ENCODE data around the gene ARHGEF37.

ARHGEF37 gene

GRCh38 chr5:149615976-149616375 is 34.7 kb downstream of the ARHGEF37 start:
- DNase-seq (ENCODE audit: low read depth): no peak
- TF ChIP-seq, protein P1, sequence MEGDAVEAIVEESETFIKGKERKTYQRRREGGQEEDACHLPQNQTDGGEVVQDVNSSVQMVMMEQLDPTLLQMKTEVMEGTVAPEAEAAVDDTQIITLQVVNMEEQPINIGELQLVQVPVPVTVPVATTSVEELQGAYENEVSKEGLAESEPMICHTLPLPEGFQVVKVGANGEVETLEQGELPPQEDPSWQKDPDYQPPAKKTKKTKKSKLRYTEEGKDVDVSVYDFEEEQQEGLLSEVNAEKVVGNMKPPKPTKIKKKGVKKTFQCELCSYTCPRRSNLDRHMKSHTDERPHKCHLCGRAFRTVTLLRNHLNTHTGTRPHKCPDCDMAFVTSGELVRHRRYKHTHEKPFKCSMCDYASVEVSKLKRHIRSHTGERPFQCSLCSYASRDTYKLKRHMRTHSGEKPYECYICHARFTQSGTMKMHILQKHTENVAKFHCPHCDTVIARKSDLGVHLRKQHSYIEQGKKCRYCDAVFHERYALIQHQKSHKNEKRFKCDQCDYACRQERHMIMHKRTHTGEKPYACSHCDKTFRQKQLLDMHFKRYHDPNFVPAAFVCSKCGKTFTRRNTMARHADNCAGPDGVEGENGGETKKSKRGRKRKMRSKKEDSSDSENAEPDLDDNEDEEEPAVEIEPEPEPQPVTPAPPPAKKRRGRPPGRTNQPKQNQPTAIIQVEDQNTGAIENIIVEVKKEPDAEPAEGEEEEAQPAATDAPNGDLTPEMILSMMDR (conservative IDR thresholded peaks at IDR 0.05; ENCODE audit: control insufficient read depth, insufficient read depth, low read depth, low read length): no peak
- no peak overlapping the region for H3K4me3 ChIP-seq (ENCODE audit: control insufficient read depth, low read depth, low read length)

- TF ChIP-seq, protein P1 (conservative IDR thresholded peaks at IDR 0.05; ENCODE audit: control insufficient read depth, insufficient read depth, low read depth, low read length): no peak
- no peak for DNase-seq (ENCODE audit: low read depth)
- no peak overlapping the region for H3K4me3 ChIP-seq (ENCODE audit: control insufficient read depth, low read depth, low read length)
These were observed 35.5 kb downstream of the ARHGEF37 start for GRCh38 chr5:149616727-149617285.

DNA sequence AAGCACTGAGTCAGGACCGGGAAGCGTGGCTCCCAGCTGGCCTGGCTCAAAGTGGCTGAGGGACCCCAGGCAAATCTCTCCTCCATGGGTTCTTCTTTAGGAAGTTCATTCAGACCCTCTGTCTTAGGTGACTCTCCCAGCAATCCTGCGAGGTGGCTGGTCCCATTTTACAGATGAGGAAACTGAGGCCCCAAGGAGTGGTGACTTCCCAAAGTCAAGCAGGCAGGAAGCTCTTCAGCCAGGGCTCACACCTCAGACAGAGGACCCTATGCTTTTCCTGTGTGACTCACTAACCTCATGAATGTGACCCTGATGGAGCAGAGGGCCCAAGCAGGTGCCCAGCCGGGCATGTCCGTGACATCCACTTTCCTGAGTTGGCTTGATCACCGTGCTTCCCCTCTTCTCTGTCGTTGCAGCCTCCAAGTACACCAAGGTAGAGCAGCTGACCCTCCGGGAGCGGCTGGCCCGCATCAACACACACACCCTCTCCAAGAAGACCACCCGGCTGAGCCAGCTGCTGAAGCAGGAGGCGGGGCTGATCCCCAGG is 36.5 kb downstream of the ARHGEF37 start:
- DNase-seq (ENCODE audit: low read depth): no peak
- no peak overlapping the region for H3K4me3 ChIP-seq (ENCODE audit: control insufficient read depth, low read depth, low read length)
- TF ChIP-seq, protein P1 (conservative IDR thresholded peaks at IDR 0.05; ENCODE audit: control insufficient read depth, insufficient read depth, low read depth, low read length): no peak

- TF ChIP-seq, protein P1 (conservative IDR thresholded peaks at IDR 0.05; ENCODE audit: control insufficient read depth, insufficient read depth, low read depth, low read length): peak; percentile 77
- H3K4me3 ChIP-seq (ENCODE audit: control insufficient read depth, low read depth, low read length): no peak overlapping the region
- DNase-seq (ENCODE audit: low read depth): peak; percentile 72
These were observed 37.4 kb downstream of the ARHGEF37 start for GRCh38 chr5:149618581-149619248.

DNA sequence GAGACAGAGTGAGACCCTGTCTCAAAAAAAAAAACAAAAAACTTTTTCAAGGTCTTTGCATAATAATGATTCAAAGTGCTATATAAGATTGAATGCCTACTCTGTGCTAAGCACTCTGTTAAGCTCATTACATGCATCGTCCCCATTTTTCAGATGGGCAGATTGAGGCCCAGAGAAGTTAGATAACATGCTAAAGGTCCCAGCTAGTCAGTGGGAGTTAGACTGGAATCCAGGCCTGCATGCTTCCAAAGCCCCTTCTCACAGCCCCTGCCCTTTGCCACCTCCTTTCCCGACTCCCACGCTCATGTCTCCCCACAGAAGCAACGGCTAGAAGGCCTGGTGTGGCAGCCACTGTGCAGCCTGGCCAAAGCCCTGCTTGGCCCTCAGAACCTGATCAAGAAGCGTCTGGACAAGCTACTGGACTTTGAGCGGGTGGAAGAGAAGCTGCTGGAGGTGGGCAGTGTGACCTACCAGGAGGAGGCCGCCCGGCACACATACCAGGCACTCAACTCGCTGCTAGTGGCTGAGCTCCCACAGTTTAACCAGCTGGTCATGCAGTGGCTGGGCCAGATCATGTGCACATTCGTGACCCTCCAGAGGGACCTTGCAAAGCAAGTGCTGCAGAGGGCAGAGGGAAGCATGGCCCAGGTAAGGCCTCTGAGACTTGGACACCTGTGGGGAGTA is 40.3 kb downstream of the ARHGEF37 start:
- TF ChIP-seq, protein P1 (conservative IDR thresholded peaks at IDR 0.05; ENCODE audit: control insufficient read depth, insufficient read depth, low read depth, low read length): no peak
- DNase-seq (ENCODE audit: low read depth): no peak
- H3K4me3 ChIP-seq (ENCODE audit: control insufficient read depth, low read depth, low read length): no peak overlapping the region

DNA sequence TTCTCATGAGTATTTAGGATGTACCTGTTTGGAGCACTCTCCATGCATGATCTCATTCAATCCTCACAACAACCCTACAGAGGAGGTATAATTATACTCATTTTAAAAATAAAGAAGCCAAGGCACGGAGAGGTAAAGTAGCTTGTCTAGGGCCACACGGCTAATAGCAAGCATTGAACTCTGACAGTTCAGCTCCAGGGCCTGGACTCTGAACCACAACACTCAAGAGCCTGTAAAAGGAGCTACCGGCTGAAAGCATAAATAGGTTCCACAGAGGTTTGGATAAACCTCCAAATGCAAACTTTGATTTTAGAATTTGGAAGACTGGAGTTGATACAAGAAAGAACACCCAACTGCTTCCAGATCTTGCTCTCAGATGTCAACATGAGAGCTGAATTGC is 41.2 kb downstream of the ARHGEF37 start:
- TF ChIP-seq, protein P1 (conservative IDR thresholded peaks at IDR 0.05; ENCODE audit: control insufficient read depth, insufficient read depth, low read depth, low read length): no peak

More for the DNA sequence above, 41.2 kb downstream of the ARHGEF37 start:
- no peak for DNase-seq (ENCODE audit: low read depth)
- H3K4me3 ChIP-seq (ENCODE audit: control insufficient read depth, low read depth, low read length): no peak overlapping the region
